Measurements from ENCODE around the gene DPF3.

DPF3 gene

DNA sequence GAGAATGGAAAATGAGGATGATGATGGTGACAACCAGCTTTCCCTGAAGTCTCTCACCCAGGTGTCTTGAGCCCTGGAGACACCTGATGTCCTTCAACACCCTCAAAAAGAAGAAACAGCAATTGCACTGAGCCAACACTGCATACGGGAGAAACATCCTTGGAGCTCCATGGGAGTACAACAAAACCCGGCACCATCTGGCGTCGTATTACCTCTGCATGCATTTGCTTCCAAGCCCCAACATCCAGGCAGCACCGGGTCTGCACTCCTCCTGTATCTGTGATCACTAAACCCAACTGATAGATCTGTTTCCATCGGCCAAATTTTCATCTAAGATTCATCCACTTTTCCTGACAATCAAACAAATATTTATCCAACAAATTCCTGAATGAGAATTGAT is 249.9 kb downstream of the DPF3 start:
- no peak for DNase-seq (ENCODE audit: low read depth)

DNA sequence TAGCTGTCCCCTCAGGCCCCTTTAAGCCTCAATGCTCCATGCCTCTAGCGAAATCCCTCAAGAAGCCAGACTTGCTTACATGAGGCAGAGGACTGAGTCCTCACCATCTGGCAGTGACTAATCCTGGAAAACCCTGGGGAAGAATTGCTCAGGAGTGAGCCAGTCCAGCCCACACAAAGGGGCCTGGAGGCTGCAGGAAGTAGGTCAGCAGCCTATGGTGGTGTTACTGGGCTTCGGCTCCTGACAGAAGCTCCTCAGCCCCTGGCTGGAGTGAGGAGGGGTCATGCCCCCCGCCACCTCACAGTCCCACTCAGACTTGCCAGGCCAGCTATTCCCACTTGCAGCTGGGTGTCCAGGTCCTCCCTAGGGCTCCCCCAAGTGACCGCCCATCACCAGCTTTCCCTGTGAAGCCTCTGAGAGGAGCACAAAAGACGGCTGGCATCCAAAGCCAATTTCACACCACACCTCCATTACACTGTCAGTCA is 250.5 kb downstream of the DPF3 start:
- DNase-seq (ENCODE audit: low read depth): no peak

DNA sequence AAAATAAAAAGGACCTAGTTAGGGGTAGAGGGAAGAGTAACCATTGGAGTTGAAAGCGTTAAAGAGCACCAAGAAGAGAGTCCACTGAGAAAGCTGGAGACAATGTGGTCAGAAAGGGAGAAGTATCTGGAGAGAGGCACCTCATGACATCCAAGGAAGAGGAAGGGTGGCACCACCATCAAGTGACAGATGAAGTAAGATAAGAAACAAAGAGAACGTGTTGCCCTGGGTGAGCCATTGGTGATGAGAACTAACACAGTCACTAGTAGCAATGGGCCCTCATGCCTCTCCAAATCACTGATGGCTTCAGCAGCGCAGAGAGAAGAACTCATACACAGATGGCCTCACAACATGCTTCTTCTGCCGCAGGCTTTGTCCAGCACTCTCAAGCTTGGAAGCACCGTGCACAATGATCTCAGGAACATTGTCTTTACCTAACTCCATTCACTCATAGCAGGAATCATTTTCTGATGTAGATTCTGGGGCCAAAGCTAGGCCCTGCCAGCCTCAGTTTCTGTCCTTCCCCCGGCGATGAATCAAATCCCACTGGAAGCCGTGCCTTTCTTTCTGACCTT is 252.9 kb downstream of the DPF3 start:
- DNase-seq (ENCODE audit: low read depth): no peak

DNA sequence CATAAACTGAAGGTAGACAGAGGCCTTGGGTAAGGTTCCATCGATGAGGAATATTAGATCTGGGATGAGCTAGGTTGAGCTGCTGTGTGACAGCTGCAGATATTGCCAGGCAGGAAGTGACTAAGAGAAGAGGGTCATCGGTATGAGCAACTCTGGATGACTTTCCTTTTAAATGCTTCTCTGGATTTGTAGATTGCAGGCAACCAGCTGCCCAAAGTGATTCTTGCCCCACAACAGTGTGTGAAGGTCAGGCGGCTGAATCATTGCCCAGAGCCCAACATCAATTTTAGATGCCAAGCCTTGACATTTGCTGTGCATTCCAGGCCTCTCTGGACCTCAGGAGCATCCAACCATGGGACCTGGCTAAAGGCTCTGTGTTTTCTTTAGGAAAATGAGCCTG is 255.9 kb downstream of the DPF3 start:
- DNase-seq (ENCODE audit: low read depth): no peak

DNA sequence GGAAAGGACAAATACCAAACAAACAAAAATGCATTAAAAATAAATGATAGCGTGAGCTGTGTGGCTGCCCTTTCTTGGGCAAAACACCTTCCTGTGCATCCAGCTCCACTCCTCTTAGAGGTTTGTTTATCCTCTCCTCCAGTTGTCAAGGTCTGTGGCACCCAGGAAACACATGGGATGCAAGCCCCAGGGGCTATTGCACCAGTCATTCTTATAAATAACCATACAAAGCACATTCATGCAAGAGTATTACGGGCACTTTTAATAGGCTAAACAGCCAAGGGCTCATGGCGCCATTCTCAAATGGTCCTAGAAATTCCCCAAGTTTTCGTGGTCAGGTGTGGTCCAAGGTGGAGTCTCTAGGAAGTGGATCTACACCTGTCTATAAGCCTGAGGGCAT is 257.0 kb downstream of the DPF3 start:
- DNase-seq (ENCODE audit: low read depth): no peak

DNA sequence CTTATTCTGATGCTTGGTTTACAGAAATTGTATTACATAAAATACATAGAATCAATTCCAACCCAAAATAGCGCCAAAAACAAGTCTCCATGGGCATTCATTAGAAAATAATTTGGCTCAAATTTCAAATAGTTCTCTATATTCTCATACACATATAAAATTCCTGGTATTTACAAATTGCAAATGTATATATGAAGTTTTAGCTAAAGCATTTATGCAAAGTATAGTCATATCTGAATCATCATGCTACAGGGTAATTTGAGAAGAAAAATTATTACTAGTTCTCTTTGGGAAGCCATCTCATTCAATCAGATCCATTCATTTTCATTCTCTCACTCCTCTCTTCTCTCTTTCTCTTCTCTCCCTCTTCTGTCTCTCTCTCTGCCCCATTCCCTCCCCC is 257.8 kb downstream of the DPF3 start:
- DNase-seq (ENCODE audit: low read depth): no peak

DNA sequence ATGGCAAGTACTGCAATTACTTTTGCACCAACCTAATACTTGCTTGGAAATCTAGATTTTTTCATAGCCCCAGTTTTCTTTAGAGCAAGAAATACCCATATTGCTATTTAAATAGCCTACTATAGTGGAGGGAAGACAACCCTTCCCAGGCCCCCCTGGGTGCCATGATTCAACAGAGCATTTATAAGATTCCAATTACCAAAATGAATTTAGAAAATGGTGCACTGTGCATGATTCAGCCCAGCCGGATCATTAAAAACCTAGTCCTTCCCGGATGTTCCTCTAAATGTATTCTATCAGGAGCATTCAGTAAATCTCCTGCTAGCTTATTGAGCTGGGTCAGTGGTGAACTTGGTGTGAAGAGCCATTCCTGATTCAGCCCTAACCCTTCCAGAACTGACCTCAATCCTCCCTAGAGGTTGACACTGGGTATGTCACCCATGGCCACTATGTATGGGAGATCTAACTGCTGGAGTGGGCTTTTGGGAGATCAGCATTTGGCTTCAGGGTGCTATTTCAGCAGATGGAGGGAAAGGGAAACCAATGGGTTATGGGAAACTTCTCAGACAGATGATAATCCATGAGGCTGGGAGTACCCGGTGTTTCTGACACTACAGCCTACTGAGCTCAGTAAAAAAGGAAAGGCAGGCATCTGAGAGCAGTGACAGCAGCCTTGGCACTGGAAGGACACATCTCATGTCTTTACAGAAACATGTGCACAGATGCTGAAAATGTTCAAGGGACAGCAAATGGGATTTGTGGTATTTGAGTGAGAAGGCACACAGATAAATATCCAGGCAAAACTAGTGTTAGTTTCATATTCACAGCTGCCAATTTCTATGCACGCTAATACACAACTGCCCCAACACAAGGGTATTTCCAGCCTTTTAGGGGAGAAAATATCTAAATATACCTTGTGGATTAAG is 258.9 kb downstream of the DPF3 start:
- DNase-seq (ENCODE audit: low read depth): no peak

DNA sequence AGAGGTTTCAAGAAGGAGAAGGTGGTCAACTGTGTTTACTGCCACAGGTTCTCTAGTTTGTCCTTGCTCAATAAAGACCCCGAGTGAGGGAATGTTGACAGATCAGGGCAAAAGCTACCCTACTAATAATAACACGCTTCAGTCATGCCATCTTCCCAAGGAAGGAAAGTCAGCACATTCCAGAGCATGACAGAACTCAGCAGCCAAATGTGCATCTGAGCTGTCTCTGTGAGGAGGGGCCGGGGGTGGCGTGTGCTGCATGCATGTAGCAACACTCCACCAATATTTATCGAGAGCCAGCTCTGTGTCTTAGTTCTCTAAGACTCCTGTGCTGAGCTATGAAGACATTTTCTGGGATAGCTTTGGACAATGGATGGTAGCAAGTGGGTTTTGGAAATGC is 260.4 kb downstream of the DPF3 start:
- no peak for DNase-seq (ENCODE audit: low read depth)

DNA sequence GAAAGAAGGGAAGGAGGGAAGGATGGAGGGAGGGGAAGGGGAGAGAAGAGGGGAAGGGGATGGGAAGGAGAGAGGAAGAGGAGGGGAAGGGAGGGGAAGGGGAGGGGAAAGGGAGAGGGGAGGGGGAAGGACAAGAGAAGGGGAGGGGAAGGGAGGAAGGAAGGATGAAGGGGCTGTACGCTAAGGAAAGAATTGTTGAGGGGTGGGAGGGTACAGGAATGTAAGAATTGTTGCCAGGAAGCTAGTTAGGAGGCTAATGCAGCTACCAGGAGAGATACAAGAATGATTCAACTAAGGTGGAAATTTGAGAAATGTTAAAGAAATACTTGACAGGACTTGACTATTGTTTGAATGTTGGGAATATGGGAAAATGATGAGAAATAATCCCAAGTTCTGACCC is 261.2 kb downstream of the DPF3 start:
- DNase-seq (ENCODE audit: low read depth): no peak

DNA sequence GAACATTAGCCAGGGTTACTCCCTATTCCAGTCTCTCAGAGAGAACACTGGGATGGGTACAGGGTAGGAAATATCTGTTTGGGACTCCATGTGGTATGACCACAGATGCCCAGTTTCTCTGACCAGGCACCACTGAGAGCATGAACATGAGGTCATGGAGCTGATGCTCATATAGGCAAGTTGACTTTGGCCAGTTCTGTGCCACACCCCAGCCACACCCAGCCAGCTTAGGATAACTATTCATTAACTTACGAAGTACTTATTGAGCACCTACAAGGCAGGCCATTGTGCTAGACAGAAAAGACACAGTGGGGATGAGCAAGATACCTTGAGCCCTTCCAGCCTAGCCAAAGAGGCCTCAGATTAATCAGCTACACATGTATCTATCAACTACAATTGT is 262.5 kb downstream of the DPF3 start:
- no peak for DNase-seq (ENCODE audit: low read depth)

DNA sequence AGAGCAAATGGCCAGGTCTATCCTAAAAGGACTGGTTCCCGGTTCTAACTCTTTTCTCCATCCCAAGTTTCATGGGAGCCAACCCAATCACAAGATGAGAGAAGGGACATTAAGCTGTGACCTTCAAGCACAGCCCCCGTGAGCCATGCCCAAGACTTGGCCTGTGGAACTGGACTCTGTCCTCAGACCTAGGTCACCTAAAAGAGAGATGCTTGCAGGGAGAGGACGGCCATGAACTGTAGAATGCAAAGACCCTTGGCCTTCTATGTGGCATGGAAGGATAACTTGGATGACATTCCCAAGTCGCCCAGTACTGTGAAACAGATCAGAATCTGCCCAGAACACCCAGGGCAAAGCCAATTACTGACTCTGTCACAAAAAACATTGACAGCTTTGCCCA is 263.5 kb downstream of the DPF3 start:
- DNase-seq (ENCODE audit: low read depth): no peak

DNA sequence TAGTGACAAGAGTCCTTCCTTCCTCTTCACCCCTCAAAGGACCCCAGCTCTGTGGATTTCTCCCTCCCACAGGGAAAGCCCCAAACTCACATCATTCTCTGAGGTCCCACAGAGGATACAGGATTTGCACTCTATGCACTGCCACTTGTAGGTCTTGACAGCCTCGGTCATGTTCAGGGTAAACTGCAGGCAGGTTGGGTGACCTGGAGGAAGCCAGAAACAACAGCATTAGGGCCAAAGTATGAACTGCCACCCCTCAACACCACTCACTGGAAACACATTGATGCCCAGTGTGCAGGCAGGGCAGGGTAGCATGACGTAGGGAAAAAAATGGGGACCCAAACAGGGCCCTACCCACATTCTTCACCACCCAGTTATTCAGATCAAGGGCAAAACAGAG is 264.4 kb downstream of the DPF3 start:
- no peak for DNase-seq (ENCODE audit: low read depth)

DNA sequence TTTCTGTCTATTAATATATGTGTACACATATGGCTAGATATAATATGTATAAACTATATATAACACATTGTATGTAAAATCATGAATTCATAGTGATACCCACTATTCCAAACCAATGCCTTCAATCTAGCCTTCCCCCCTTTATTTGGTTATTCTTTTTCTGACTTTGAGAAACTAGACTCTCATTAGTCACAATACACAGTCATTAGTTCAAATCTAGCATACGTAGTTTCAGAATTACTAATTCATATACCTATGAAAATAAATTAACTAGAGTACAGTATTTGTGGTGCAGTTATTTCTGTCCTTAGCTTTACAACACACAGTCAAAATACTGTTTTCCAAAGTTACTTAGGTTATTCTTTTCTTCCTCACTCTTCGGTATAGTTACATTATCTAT is 268.2 kb downstream of the DPF3 start:
- DNase-seq (ENCODE audit: low read depth): no peak

DNA sequence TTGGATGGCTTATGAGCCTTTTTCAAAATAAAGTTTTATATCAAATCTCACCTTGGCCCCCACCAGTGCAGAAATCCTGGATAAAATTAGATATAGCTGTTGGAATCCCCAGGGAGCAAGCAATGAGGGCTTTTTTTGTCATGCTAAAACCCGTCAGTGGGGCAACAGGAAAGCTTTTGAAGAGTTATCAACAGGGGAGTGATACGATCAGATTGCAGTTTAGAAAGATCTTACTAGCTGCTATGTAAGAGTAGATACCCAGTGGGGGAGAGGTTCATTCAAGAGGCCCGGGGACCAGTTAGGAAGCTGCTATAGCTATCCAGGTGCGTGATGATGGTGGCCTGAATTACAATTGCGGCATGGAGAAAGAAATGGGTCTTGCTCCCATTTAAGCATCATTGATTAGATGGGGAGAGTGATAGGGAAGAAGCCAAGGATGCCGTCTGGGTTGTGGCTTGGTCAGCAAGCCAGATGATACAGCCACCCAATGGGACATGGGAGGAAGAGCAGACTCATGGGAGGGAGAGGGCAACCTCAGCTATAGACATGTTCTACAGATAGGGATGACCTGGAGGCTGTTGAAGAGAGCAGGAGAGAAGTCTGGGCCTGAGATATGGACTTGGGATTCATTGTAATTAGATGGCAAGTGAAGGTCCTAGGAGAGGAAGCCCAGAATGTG is 272.4 kb downstream of the DPF3 start:
- DNase-seq (ENCODE audit: low read depth): no peak

DNA sequence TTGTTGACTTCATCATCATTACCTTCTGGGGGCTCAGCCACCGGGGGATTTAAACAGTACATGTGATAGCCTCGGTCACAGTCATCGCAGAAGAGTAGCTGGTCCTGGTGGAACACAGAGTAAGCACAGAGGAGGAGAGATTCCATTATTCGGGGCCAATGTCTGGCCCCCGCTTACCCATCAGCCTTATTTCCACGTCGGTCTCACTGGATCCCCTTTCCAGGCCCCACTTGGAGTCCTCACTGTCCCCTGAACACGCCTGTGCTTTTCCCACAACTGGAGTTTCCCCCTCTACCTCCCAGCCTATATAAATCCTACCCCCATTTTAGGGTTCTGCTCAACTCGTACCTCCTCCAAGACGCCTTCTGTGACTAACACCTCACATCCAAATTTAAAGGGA is 274.0 kb downstream of the DPF3 start:
- no peak for DNase-seq (ENCODE audit: low read depth)

DNA sequence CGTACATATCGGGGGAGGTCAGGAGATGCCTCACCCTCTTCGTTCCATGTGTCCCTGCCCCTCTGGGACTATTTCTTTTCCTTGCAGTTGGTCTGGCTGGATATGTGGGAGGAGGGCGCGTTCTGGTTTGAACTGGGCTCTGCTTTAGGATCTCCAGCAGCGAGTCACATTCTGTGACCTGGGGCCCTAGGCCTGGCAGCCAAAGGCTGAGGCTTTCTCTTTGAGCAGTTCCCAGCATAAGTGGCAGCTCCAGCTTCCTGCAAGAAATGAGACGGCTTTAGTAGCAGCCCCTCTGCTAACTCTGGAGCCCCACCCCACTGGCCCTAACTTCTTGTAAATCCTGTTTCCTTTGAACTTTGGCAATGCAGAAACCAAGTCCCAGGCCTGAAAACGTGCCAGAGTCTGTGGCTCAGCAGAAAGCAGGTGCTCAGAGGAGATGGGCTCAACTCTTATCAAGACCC is 274.8 kb downstream of the DPF3 start:
- DNase-seq (ENCODE audit: low read depth): no peak

DNA sequence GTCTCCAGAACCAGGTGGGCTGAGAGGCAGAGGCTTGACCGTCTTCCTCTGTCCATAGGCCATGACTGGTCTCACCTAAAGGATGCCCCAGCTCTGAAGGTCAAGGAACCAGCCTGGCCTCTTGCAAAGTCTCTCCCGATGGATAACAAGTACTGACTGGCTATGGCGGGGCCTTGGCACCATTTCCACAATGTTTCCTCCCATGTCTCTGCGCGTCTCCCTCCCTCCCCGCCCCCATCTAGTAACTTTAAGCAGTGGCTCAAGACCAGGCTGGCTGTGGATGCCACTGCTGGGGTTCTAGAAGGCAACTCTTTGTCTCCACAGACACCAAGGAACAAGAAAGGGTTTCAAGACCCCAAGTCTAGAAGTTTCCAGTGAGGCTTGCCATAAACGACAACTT is 275.5 kb downstream of the DPF3 start:
- DNase-seq (ENCODE audit: low read depth): no peak

DNA sequence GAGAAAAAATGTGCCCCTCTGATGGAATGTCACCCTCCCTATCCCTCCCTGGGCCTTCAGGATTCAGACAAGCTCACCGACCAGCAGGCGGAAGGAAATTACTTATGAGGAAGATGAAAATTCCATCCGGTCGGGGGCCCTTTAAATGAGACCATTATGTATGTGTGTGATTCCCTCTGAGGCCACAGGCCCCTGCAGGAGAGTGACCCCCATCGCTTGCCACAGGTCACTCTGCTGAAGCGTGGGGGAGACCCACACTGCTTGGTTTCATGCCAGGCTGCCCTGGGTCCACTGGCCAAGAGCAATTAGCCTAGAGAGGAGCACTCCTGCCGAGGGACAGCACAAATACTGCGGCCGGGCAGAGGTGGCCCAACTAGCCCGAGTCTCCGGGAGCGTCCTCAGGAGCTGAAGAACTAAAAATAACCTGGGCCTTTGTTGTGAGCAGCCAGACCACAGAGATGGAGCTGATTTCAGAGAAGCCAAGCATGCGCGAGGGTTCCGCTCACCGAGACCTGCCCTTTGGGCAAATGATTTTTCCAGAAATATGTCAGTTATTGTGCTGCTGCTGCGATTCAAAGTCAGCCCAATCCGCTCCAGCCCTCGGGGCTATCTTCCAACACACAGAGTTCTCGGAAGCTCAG is 276.4 kb downstream of the DPF3 start:
- DNase-seq (ENCODE audit: low read depth): no peak

DNA sequence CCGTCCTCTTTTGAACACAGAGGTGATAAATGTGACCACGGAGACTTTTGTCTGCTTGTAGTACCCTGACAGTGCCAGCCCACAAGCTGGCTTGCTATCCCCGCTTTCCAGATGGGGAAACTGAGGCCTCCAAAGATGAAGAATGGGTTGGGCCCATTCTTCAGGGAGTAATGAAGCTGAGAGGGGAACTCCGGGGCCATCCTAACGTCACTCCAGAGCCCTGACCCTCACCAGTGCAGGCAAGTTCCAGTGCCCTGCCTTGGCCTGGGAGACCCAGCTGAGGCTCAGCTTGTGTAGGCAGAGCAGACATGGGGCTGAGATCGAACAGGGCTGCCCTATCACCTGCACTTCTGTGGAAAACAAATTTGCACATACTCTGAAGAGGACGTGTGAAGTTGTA is 277.1 kb downstream of the DPF3 start:
- no peak for DNase-seq (ENCODE audit: low read depth)

DNA sequence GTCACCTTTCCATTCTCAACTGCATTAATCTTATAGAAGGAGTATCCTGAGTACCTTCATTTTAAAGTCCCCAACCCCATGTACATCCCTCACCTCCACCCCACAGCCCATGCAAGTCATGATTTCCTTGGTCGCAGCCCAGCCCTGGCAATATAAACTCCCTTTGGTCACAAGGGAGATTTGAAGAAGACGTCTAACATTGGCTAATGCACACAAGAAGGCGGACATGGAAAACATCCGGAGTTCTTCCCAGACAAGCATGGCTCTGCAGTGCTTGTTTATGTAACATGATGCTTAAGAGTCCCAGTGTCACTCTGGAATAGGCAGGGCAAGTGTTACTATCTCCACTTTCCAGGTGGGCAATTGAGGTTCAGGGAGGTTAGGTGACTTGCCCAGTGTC is 277.6 kb downstream of the DPF3 start:
- no peak for DNase-seq (ENCODE audit: low read depth)

DNA sequence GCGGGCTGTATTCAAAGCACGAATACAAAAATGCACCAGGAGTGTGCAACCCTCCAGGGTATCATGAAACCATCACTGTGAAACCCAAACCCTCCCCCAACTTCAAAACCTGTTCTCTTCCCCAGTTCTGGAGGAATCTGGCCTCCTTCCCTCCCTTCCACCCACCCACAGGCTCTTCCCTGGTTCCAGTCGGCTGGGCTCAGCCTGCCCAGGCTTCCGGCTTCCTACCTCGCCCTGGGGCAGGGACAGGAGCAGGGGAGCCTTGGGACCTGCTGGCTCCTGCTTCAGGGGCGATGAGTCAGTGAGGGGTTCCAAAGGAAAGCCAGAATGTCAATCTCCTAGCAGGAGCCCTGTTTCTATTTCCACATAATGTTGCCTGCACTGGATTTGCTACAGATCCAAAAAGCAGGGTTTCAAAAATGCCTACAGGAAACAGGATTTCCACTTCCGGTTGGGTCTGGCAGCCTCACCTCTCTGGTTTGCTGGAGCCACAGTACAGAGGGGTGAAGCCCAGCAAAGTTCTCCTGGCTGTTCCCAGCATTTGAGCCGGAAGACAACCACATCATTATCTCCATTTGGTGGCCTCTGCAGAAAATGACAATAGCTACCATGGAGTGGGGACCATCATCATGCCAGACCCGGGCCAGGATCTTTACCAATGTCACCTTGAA is 278.3 kb downstream of the DPF3 start:
- DNase-seq (ENCODE audit: low read depth): no peak

DNA sequence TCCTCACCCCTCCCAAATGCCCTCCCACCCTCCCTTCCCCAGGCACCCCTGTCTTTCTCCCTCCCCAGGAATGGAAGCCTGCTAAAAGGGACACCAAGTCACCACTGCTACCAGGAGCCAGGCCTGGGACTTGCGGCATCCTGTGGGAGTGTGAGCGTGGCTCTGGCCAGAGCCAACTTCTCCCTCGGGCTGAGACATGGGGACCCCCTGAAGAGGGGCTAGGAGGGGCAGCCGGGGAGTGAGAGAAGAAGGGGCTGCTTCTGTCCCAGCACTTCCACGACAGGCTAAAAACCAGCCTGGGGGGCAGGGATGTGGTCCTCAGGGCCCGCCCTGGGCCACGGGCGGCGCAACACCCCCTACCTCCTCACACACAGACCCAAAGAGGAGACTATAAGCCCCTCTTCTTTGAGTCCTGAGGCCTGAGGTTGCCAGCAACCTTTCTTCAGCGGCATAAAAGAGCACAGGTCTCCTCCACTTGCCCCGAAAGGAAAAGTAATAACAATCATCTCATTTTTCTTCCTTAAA is 278.9 kb downstream of the DPF3 start:
- no peak for DNase-seq (ENCODE audit: low read depth)
